ENCODE results near the gene NOTCH4. TPM values are rescaled to one million over a fixed set of nuclear protein-coding genes. Genes with fewer than 3 reads are reported as not detected.

NOTCH4 gene
- total and polyA plus RNA-seq, 9 of the 15 experiments (the other 6 are each of a cell fraction or from before 2014, with no cell fraction given): 0.24 to 4.3 (median 1.7) TPM

GRCh38 chr6:32190054-32190851, 33.6 kb downstream of the NOTCH4 start, which contains the start of gene PBX2 (continued):
- TF ChIP-seq, protein P1, sequence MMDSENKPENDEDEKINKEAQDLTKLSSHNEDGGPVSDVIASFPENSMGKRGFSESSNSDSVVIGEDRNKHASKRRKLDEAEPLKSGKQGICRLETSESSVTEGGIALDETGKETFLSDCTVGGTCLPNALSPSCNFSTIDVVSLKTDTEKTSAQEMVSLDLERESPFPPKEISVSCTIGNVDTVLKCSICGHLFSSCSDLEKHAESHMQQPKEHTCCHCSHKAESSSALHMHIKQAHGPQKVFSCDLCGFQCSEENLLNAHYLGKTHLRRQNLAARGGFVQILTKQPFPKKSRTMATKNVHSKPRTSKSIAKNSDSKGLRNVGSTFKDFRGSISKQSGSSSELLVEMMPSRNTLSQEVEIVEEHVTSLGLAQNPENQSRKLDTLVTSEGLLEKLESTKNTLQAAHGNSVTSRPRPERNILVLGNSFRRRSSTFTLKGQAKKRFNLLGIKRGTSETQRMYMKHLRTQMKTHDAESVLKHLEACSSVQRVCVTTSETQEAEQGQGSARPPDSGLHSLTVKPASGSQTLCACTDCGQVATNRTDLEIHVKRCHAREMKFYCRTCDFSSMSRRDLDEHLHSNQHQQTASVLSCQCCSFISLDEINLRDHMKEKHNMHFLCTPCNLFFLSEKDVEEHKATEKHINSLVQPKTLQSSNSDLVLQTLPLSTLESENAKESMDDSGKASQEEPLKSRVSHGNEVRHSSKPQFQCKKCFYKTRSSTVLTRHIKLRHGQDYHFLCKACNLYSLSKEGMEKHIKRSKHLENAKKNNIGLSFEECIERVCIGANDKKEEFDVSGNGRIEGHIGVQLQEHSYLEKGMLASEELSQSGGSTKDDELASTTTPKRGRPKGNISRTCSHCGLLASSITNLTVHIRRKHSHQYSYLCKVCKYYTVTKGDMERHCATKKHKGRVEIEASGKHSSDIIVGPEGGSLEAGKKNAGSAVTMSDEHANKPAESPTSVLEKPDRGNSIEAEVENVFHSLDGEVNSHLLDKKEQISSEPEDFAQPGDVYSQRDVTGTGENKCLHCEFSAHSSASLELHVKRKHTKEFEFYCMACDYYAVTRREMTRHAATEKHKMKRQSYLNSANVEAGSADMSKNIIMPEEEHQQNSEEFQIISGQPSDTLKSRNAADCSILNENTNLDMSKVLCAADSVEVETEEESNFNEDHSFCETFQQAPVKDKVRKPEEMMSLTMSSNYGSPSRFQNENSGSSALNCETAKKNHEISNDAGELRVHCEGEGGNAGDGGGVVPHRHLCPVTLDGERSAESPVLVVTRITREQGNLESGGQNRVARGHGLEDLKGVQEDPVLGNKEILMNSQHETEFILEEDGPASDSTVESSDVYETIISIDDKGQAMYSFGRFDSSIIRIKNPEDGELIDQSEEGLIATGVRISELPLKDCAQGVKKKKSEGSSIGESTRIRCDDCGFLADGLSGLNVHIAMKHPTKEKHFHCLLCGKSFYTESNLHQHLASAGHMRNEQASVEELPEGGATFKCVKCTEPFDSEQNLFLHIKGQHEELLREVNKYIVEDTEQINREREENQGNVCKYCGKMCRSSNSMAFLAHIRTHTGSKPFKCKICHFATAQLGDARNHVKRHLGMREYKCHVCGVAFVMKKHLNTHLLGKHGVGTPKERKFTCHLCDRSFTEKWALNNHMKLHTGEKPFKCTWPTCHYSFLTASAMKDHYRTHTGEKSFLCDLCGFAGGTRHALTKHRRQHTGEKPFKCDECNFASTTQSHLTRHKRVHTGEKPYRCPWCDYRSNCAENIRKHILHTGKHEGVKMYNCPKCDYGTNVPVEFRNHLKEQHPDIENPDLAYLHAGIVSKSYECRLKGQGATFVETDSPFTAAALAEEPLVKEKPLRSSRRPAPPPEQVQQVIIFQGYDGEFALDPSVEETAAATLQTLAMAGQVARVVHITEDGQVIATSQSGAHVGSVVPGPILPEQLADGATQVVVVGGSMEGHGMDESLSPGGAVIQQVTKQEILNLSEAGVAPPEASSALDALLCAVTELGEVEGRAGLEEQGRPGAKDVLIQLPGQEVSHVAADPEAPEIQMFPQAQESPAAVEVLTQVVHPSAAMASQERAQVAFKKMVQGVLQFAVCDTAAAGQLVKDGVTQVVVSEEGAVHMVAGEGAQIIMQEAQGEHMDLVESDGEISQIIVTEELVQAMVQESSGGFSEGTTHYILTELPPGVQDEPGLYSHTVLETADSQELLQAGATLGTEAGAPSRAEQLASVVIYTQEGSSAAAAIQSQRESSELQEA (IDR thresholded peaks at IDR 0.05; ENCODE audit: low read depth): no peak
- no peak for TF ChIP-seq BCL6 (CRISPR knock-in tag; IDR thresholded peaks at IDR 0.05)
- no peak for TF ChIP-seq CEBPG (CRISPR knock-in tag; IDR thresholded peaks at IDR 0.05)
- TF ChIP-seq CEBPG (tag; conservative IDR thresholded peaks at IDR 0.05 in 1 of 2, IDR thresholded peaks at IDR 0.05 in 1 of 2): no peak
- 0 out of 2 replicates have a peak, but pooled peaks have one; percentile 56 for TF ChIP-seq PHB (CRISPR knock-in tag; IDR thresholded peaks at IDR 0.05)
- TF ChIP-seq SUPT5H (IDR thresholded peaks at IDR 0.05): peak; percentile 82
- TF ChIP-seq, protein P2, sequence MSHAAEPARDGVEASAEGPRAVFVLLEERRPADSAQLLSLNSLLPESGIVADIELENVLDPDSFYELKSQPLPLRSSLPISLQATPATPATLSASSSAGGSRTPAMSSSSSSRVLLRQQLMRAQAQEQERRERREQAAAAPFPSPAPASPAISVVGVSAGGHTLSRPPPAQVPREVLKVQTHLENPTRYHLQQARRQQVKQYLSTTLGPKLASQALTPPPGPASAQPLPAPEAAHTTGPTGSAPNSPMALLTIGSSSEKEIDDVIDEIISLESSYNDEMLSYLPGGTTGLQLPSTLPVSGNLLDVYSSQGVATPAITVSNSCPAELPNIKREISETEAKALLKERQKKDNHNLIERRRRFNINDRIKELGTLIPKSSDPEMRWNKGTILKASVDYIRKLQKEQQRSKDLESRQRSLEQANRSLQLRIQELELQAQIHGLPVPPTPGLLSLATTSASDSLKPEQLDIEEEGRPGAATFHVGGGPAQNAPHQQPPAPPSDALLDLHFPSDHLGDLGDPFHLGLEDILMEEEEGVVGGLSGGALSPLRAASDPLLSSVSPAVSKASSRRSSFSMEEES (CRISPR knock-in tag; IDR thresholded peaks at IDR 0.05): no peak
- TF ChIP-seq CREBBP (IDR thresholded peaks at IDR 0.05; ENCODE audit: low read depth, low read length): no peak
- TF ChIP-seq ZNF717 (CRISPR knock-in tag; IDR thresholded peaks at IDR 0.05): no peak
- no peak for TF ChIP-seq GTF2B (IDR thresholded peaks at IDR 0.05; ENCODE audit: extremely low read depth, insufficient read length)
- TF ChIP-seq ZNF384 (IDR thresholded peaks at IDR 0.05; ENCODE audit: low read depth, low read length): no peak
- no peak for TF ChIP-seq FOXP1 (CRISPR knock-in tag; IDR thresholded peaks at IDR 0.05)
- no peak for TF ChIP-seq U2AF1 (optimal IDR thresholded peaks at IDR 0.05; ENCODE audit: low read depth, low read length)
- TF ChIP-seq, protein P3, sequence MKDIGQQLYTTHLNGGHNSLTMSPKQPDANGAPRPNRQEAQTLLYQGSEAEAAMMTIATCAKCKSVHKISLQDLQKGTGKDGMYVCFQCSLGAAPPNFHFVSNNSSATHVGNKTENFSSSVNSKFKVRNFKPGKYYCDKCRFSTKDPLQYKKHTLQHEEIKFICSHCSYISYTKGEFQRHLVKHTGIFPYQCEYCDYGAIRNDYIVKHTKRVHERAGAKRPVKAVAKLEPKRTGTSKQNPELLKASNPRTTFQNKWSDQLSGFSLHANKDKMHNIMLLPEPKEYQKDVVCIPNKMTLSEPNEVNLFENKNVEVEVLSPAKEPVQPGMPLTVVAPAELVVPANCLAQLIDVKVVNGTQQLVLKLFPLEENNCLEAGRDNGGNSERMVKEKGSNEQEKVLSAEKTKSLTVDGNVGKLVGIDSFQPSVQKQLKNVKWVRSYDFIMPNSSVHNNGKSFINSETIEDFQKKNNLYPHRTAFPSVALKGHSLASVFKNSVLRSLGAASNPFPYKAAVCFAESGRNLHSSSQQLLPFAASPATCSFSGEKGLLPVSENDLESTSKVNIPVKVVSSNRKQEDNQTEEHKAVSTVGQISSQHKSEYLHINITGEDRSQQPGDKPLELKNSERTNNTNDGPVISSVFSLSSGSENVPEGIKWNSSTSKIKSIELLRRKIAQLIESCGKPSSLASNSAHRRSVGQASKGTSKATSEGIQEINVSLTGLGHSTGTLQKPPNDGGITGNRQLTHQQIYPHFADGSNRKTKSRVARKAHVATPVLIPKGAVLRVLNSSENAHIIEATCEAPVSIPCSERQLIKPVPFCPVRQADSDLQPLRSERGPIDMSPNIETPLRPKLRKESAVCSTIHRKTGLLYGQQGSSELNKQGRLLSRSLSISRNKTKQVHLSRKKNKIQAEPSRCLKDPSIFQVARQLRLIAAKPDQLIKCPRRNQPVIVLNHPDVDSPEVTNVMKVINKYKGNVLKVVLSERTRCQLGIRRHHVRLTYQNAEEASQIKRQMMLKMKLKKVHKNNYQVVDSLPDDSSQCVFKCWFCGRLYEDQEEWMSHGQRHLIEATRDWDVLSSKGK (CRISPR knock-in tag; IDR thresholded peaks at IDR 0.05): no peak

All from K562 (cell line).